Activated naive CD4-positive, alpha-beta T cell treated with anti-CD3 and anti-CD28 coated beads, Interleukin-2, amount 50 U/mL, for 24 hours (primary cell): Measurements from ENCODE around the gene YKT6.

Experiments
- H3K27ac Mint-ChIP-seq: one replicate; pipeline ENCODE4 v1.8.0; 2021; ENCODE audit warnings: mild to moderate bottlenecking, mixed read lengths
- H3K27me3 Mint-ChIP-seq: one replicate; pipeline ENCODE4 v1.8.0; 2021; ENCODE audit warnings: mixed read lengths
- H3K36me3 Mint-ChIP-seq: one replicate; pipeline ENCODE4 v1.8.0; 2021; ENCODE audit warnings: mixed read lengths
- H3K4me1 Mint-ChIP-seq: one replicate; pipeline ENCODE4 v1.8.0; 2021; ENCODE audit warnings: mixed read lengths
- H3K4me3 Mint-ChIP-seq: one replicate; pipeline ENCODE4 v1.8.0; 2021; ENCODE audit warnings: mild to moderate bottlenecking, mixed read lengths
- H3K9me3 Mint-ChIP-seq: one replicate; pipeline ENCODE4 v1.8.0; 2021; ENCODE audit warnings: mixed read lengths

The YKT6 gene

GRCh38 chr7:44184873-44185446 lies 15.8 kb upstream of the YKT6 start:
- Mint-ChIP-seq H3K27me3 (no peaks in the 10 kb centered on the region), H3K4me3 (no peak overlapping the region), H3K4me1 (no peaks in the 10 kb centered on the region), H3K9me3 (peaks cover 5% of the 10 kb centered on the region), H3K27ac (no peak overlapping the region), H3K36me3 (no peaks in the 10 kb centered on the region)

- H3K4me3 Mint-ChIP-seq, result no peak overlapping the region
- no peaks in the 10 kb centered on the region for H3K36me3 Mint-ChIP-seq
- H3K9me3 Mint-ChIP-seq, result peaks cover 5% of the 10 kb centered on the region
- no peaks in the 10 kb centered on the region for H3K27me3 Mint-ChIP-seq
- H3K4me1 Mint-ChIP-seq, result no peaks in the 10 kb centered on the region
- H3K27ac Mint-ChIP-seq, result no peak overlapping the region
Observed at GRCh38 chr7:44185729-44186128, 15.0 kb upstream of the YKT6 start.

- H3K4me1 Mint-ChIP-seq, result no peaks in the 10 kb centered on the region
- H3K4me3 Mint-ChIP-seq, result no peak overlapping the region
- no peaks in the 10 kb centered on the region for H3K9me3 Mint-ChIP-seq
- H3K27ac Mint-ChIP-seq, result no peak overlapping the region
- no peaks in the 10 kb centered on the region for H3K27me3 Mint-ChIP-seq
- no peaks in the 10 kb centered on the region for H3K36me3 Mint-ChIP-seq
Observed at GRCh38 chr7:44186736-44187135, 14.0 kb upstream of the YKT6 start.

- no peaks in the 10 kb centered on the region for H3K36me3 Mint-ChIP-seq
- H3K9me3 Mint-ChIP-seq, result no peaks in the 10 kb centered on the region
- no peak overlapping the region for H3K27ac Mint-ChIP-seq
- no peak overlapping the region for H3K4me3 Mint-ChIP-seq
- peaks cover 3% of the 10 kb centered on the region for H3K27me3 Mint-ChIP-seq
- H3K4me1 Mint-ChIP-seq, result no peaks in the 10 kb centered on the region
Observed at GRCh38 chr7:44187636-44188416, 13.0 kb upstream of the YKT6 start.

GRCh38 chr7:44188480-44189225 lies 12.1 kb upstream of the YKT6 start:
- H3K36me3 Mint-ChIP-seq, result no peaks in the 10 kb centered on the region
- H3K27ac Mint-ChIP-seq, result no peak overlapping the region
- H3K27me3 Mint-ChIP-seq, result peaks cover 3% of the 10 kb centered on the region
- peaks cover under 1% of the 10 kb centered on the region for H3K4me1 Mint-ChIP-seq
- no peak overlapping the region for H3K4me3 Mint-ChIP-seq
- no peaks in the 10 kb centered on the region for H3K9me3 Mint-ChIP-seq

- Mint-ChIP-seq H3K36me3 (no peaks in the 10 kb centered on the region), H3K4me3 (no peak within 1 kb of the TSS), H3K27ac (no peak within 1 kb of the TSS), H3K4me1 (peaks cover 6% of the 10 kb centered on the region), H3K27me3 (peaks cover 4% of the 10 kb centered on the region), H3K9me3 (no peaks in the 10 kb centered on the region)
Observed at GRCh38 chr7:44189286-44189992, 11.3 kb upstream of the YKT6 start, which contains the start of gene GCK. Gene GCK (minus strand): TSS chr7:44189439. CDS start chr7:44188953, 486 bp downstream.

GRCh38 chr7:44189993-44190872 lies 10.5 kb upstream of the YKT6 start:
- H3K9me3 Mint-ChIP-seq, result no peaks in the 10 kb centered on the region
- no peak overlapping the region for H3K27ac Mint-ChIP-seq
- H3K4me1 Mint-ChIP-seq, result peaks cover 6% of the 10 kb centered on the region
- peaks cover 4% of the 10 kb centered on the region for H3K27me3 Mint-ChIP-seq
- no peaks in the 10 kb centered on the region for H3K36me3 Mint-ChIP-seq
- H3K4me3 Mint-ChIP-seq, result no peak overlapping the region

- Mint-ChIP-seq H3K4me1 (peaks cover 6% of the 10 kb centered on the region), H3K27me3 (peaks cover 4% of the 10 kb centered on the region), H3K36me3 (no peaks in the 10 kb centered on the region), H3K4me3 (no peak overlapping the region), H3K9me3 (no peaks in the 10 kb centered on the region), H3K27ac (no peak overlapping the region)
Observed at GRCh38 chr7:44191171-44191570, 9.6 kb upstream of the YKT6 start.

GRCh38 chr7:44193011-44193802 lies 7.6 kb upstream of the YKT6 start:
- Mint-ChIP-seq H3K9me3 (no peaks in the 10 kb centered on the region), H3K4me3 (no peak overlapping the region), H3K4me1 (peaks cover 6% of the 10 kb centered on the region), H3K36me3 (no peaks in the 10 kb centered on the region), H3K27ac (no peak overlapping the region), H3K27me3 (peaks cover 6% of the 10 kb centered on the region)

- Mint-ChIP-seq H3K27me3 (peaks cover 6% of the 10 kb centered on the region), H3K27ac (no peak overlapping the region), H3K9me3 (no peaks in the 10 kb centered on the region), H3K36me3 (no peaks in the 10 kb centered on the region), H3K4me1 (peaks cover 6% of the 10 kb centered on the region), H3K4me3 (no peak overlapping the region)
Observed at GRCh38 chr7:44194069-44194468, 6.7 kb upstream of the YKT6 start.

GRCh38 chr7:44194562-44195145 lies 6.1 kb upstream of the YKT6 start:
- Mint-ChIP-seq H3K4me3 (no peak overlapping the region), H3K27ac (no peak overlapping the region), H3K27me3 (peaks cover 6% of the 10 kb centered on the region), H3K36me3 (no peaks in the 10 kb centered on the region), H3K9me3 (no peaks in the 10 kb centered on the region), H3K4me1 (peaks cover 6% of the 10 kb centered on the region)

GRCh38 chr7:44195889-44196288 lies 4.9 kb upstream of the YKT6 start:
- Mint-ChIP-seq H3K9me3 (no peaks in the 10 kb centered on the region), H3K27me3 (peaks cover 6% of the 10 kb centered on the region), H3K27ac (no peak overlapping the region)

GRCh38 chr7:44196450-44196872 lies 4.3 kb upstream of the YKT6 start:
- Mint-ChIP-seq H3K4me3 (no peak overlapping the region), H3K27me3 (peaks cover 6% of the 10 kb centered on the region), H3K36me3 (no peaks in the 10 kb centered on the region), H3K4me1 (peaks cover 7% of the 10 kb centered on the region), H3K27ac (no peak overlapping the region), H3K9me3 (no peaks in the 10 kb centered on the region)

More at GRCh38 chr7:44195889-44196288, 4.9 kb upstream of the YKT6 start:
- no peak overlapping the region for H3K4me3 Mint-ChIP-seq
- peaks cover 6% of the 10 kb centered on the region for H3K4me1 Mint-ChIP-seq
- no peaks in the 10 kb centered on the region for H3K36me3 Mint-ChIP-seq

GRCh38 chr7:44197474-44197873 lies 3.3 kb upstream of the YKT6 start:
- H3K9me3 Mint-ChIP-seq, result no peaks in the 10 kb centered on the region
- H3K4me3 Mint-ChIP-seq, result no peak overlapping the region
- H3K36me3 Mint-ChIP-seq, result peaks cover 3% of the 10 kb centered on the region
- peaks cover 18% of the 10 kb centered on the region for H3K4me1 Mint-ChIP-seq
- H3K27me3 Mint-ChIP-seq, result peaks cover 4% of the 10 kb centered on the region
- no peak overlapping the region for H3K27ac Mint-ChIP-seq
